SU-DHL-6 (cell line): Measurements from ENCODE around the gene FBN2.

Experiments used
- H2AFZ ChIP-seq: fragments of 200-600 bp; sonication (generic); 2 replicates; pipeline ENCODE4 v1.6.1; 2014; ENCODE audit warnings: low read depth, mild to moderate bottlenecking, moderate library complexity, mixed read lengths, antibody characterized with exemption, low read length; ENCODE audit not compliant: severe bottlenecking
- H3F3A ChIP-seq: fragments of 200-600 bp; shearing (Covaris generic); 2 replicates; pipeline ENCODE4 v1.6.0; 2016; ENCODE audit warnings: antibody characterized with exemption, mild to moderate bottlenecking; ENCODE audit not compliant: insufficient read depth
- H3K27ac ChIP-seq: fragments of 200-600 bp; sonication (generic); 2 replicates; pipeline ENCODE4 v1.5.1; 2016; ENCODE audit warnings: low read depth, mild to moderate bottlenecking, low read length, moderate library complexity, mixed read lengths
- H3K27me3 ChIP-seq: fragments of 200-600 bp; sonication (generic), shearing (Covaris generic); 2 replicates; pipeline ENCODE4 v1.6.0; 2014; ENCODE audit warnings: mild to moderate bottlenecking, low read length
- H3K36me3 ChIP-seq: fragments of 200-600 bp; sonication (generic); 2 replicates; pipeline ENCODE4 v1.6.1; 2014; ENCODE audit warnings: mild to moderate bottlenecking, low read length, mixed read lengths
- H3K4me2 ChIP-seq: fragments of 300-600, 200-600 bp; shearing (Covaris generic), sonication (generic); 2 replicates; pipeline ENCODE4 v1.6.0; 2014; ENCODE audit warnings: low read length, low read depth, mild to moderate bottlenecking; ENCODE audit not compliant: poor library complexity, severe bottlenecking
- H3K4me3 ChIP-seq: fragments of 200-600 bp; sonication (generic); 2 replicates; pipeline ENCODE4 v1.5.1; 2014; ENCODE audit warnings: antibody characterized with exemption, low read length, mild to moderate bottlenecking, mixed read lengths; ENCODE audit not compliant: insufficient read depth, poor library complexity, severe bottlenecking
- H3K79me2 ChIP-seq: fragments of 200-600 bp; sonication (generic); 2 replicates; pipeline ENCODE4 v1.6.1; 2014; ENCODE audit warnings: mild to moderate bottlenecking, low read length, moderate library complexity; ENCODE audit not compliant: insufficient read depth
- H3K9ac ChIP-seq: fragments of 200-600 bp; sonication (generic); 2 replicates; pipeline ENCODE4 v1.7.0; 2014; ENCODE audit warnings: mild to moderate bottlenecking, low read length
- H3K9me2 ChIP-seq: fragments of 200-600 bp; sonication (generic); replicated peaks from 2 replicates; pipeline ENCODE4 v1.6.1; 2014; ENCODE audit warnings: low read length; ENCODE audit not compliant: insufficient read depth
- H3K9me3 ChIP-seq: fragments of 200-600 bp; sonication (generic); 2 replicates; pipeline ENCODE4 v1.6.1; 2014; ENCODE audit warnings: low read length, mixed read lengths; ENCODE audit not compliant: insufficient read depth
- H4K20me1 ChIP-seq: fragments of 200-600 bp; sonication (generic); 2 replicates; pipeline ENCODE4 v1.6.1; 2014; ENCODE audit warnings: low read depth, mild to moderate bottlenecking, antibody characterized with exemption, low read length, moderate library complexity, mixed read lengths
- EZH2phosphoT487 ChIP-seq: fragments of 200-600 bp; sonication (generic), shearing (Covaris generic); conservative IDR thresholded peaks from 2 replicates; pipeline ENCODE4 v1.6.1; 2018; ENCODE audit warnings: mild to moderate bottlenecking, antibody characterized with exemption, low read length, moderate library complexity, mixed read lengths
- TF ChIP-seq, protein P1 (sequence below): fragments of 200-600 bp; sonication (generic); IDR thresholded peaks from one replicate; pipeline ENCODE4 v1.5.1; 2017; ENCODE audit warnings: antibody characterized with exemption, mild to moderate bottlenecking, low read length, moderate library complexity; ENCODE audit not compliant: insufficient read depth, poor library complexity, severe bottlenecking

FBN2 gene

DNA sequence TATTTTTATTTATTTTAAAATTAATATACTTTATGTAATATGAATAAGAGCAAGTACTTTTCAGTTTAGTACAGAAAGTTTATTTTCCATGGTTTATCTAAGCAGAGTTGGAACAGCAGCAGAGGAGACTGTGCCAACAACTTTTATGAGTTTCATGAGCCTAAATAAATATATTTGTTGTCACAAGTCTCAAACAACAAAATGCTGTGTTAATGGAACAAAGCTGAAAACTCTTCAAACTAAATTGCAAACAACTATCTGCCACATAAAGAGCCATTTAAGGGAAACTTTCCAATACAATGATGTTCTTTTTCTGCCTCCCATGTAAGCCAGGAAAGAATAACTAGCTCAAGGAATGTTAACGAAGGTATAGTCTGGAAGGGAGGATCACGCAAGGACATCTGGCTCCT, 96.1 kb downstream of the FBN2 start:
- no peak for TF ChIP-seq EZH2phosphoT487
- TF ChIP-seq, protein P1, sequence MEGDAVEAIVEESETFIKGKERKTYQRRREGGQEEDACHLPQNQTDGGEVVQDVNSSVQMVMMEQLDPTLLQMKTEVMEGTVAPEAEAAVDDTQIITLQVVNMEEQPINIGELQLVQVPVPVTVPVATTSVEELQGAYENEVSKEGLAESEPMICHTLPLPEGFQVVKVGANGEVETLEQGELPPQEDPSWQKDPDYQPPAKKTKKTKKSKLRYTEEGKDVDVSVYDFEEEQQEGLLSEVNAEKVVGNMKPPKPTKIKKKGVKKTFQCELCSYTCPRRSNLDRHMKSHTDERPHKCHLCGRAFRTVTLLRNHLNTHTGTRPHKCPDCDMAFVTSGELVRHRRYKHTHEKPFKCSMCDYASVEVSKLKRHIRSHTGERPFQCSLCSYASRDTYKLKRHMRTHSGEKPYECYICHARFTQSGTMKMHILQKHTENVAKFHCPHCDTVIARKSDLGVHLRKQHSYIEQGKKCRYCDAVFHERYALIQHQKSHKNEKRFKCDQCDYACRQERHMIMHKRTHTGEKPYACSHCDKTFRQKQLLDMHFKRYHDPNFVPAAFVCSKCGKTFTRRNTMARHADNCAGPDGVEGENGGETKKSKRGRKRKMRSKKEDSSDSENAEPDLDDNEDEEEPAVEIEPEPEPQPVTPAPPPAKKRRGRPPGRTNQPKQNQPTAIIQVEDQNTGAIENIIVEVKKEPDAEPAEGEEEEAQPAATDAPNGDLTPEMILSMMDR, result no peak
- no peaks in the 10 kb centered on the region for H3K27me3 ChIP-seq
- no peaks in the 10 kb centered on the region for H3K36me3 ChIP-seq
- no peaks in the 10 kb centered on the region for H3K9me3 ChIP-seq
- no peaks in the 10 kb centered on the region for H4K20me1 ChIP-seq
- H2AFZ ChIP-seq, result no peak overlapping the region
- H3K27ac ChIP-seq, result no peak overlapping the region
- H3K4me2 ChIP-seq, result no peak overlapping the region
- H3F3A ChIP-seq, result no peaks in the 10 kb centered on the region
- H3K9me2 ChIP-seq, result no peaks in the 10 kb centered on the region
- no peak overlapping the region for H3K4me3 ChIP-seq
- H3K79me2 ChIP-seq, result no peaks in the 10 kb centered on the region
- H3K9ac ChIP-seq, result no peak overlapping the region

DNA sequence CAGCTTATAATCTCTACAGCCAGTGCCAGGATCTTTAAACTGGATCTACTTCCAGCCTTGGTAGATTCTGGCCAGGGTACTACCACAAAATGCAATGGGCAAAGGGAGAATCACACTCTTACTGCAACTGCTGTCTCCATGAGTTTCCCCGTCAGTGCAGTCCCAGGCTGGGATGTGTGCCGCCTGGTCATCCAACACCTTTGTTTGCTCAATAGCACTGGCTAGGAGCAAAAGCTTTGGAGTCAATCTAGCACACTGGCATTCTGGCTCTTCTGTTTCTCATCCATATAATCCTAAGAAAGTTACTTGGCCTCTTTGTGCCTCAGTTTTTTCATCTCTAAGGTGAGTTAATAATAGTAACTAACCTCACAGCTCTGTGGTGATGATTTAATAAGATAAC, 96.9 kb downstream of the FBN2 start:
- no peaks in the 10 kb centered on the region for H3K9me3 ChIP-seq
- no peaks in the 10 kb centered on the region for H3K27me3 ChIP-seq
- H3K27ac ChIP-seq, result no peak overlapping the region
- no peaks in the 10 kb centered on the region for H3K36me3 ChIP-seq
- H3K4me2 ChIP-seq, result no peak overlapping the region
- TF ChIP-seq EZH2phosphoT487, result no peak
- TF ChIP-seq, protein P1, result no peak
- no peaks in the 10 kb centered on the region for H4K20me1 ChIP-seq
- no peak overlapping the region for H3K4me3 ChIP-seq
- H3K9ac ChIP-seq, result no peak overlapping the region
- H3K9me2 ChIP-seq, result no peaks in the 10 kb centered on the region
- no peaks in the 10 kb centered on the region for H3F3A ChIP-seq
- no peak overlapping the region for H2AFZ ChIP-seq
- no peaks in the 10 kb centered on the region for H3K79me2 ChIP-seq

DNA sequence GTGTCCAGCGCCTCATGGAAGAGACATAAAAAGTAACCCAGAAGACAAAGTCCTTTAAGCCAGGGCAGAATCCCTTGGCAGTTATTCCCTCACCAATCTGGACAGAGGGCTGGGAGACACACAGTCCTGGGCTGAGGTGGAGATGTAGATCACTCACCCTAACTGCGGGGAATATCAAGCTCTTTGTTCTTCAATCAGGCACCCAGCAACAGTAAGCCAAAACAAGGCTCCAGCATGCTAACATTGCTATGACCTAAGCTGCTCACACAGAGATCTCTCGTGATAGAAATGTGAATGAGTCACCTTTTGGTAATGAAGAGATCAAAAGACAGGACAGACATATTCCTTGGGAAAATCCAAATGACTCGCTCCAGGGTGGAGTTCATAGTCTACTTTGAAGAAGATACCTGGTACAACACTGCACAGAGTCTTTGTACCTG, 101.3 kb downstream of the FBN2 start:
- no peaks in the 10 kb centered on the region for H3F3A ChIP-seq
- H3K9me2 ChIP-seq, result no peaks in the 10 kb centered on the region
- no peaks in the 10 kb centered on the region for H3K79me2 ChIP-seq
- no peaks in the 10 kb centered on the region for H3K9me3 ChIP-seq
- H3K27ac ChIP-seq, result no peak overlapping the region
- no peak overlapping the region for H3K4me3 ChIP-seq
- H2AFZ ChIP-seq, result no peak overlapping the region
- H3K36me3 ChIP-seq, result no peaks in the 10 kb centered on the region
- H3K27me3 ChIP-seq, result no peaks in the 10 kb centered on the region
- H4K20me1 ChIP-seq, result no peaks in the 10 kb centered on the region
- no peak overlapping the region for H3K4me2 ChIP-seq
- no peak overlapping the region for H3K9ac ChIP-seq
- TF ChIP-seq, protein P1, result no peak
- TF ChIP-seq EZH2phosphoT487, result no peak
